HG02938 (cell line): Measurements from ENCODE around the gene OR2W3.

Experiments used
- ATAC-seq: cut with Tn5 transposase; IDR thresholded peaks from one replicate; pipeline ENCODE4 v1.9.1; 2021; ENCODE audit warnings: mild to moderate bottlenecking, moderate library complexity; ENCODE audit not compliant: unreplicated experiment

The OR2W3 gene

GRCh38 chr1:247914941-247915662, 19.7 kb downstream of the OR2W3 start:
- no peak for ATAC-seq

GRCh38 chr1:247919952-247920351, 24.6 kb downstream of the OR2W3 start, which contains the start of gene OR2T8:
Gene OR2T8 (plus strand): TSS chr1:247920252. CDS start chr1:247921018, 766 bp downstream.
- no peak for ATAC-seq

GRCh38 chr1:247923941-247924340, 28.6 kb downstream of the OR2W3 start:
- ATAC-seq: no peak

- no peak for ATAC-seq
Observed at GRCh38 chr1:247924868-247925267, 29.5 kb downstream of the OR2W3 start, which contains the start of gene OR2AJ1. Gene OR2AJ1 (plus strand): TSS chr1:247924889. CDS start chr1:247933769, 8,880 bp downstream.

- no peak for ATAC-seq
Observed at GRCh38 chr1:247933989-247934388, 38.6 kb downstream of the OR2W3 start.

GRCh38 chr1:247935781-247936180, 40.4 kb downstream of the OR2W3 start:
- ATAC-seq: no peak

- ATAC-seq: no peak
Observed at GRCh38 chr1:247936415-247936814, 41.0 kb downstream of the OR2W3 start.

- peak; percentile 100 for ATAC-seq
Observed at GRCh38 chr1:247936965-247937734, 41.8 kb downstream of the OR2W3 start.

- ATAC-seq: no peak
Observed at GRCh38 chr1:247942624-247943023, 47.2 kb downstream of the OR2W3 start.
